GM21576 (cell line): ENCODE data around the gene MIR17HG.
A peak's percentile ranks its signal among the peaks of the same experiment; 100 is the strongest.
"Not testable (repeated sequence)": the region's sequence is repeated elsewhere in the genome, so short reads cannot be mapped to it uniquely, and the experiment has no call there.

ENCODE experiments used
- ATAC-seq: cut with Tn5 transposase; IDR thresholded peaks from one replicate; pipeline ENCODE4 v1.9.1; 2021; ENCODE audit warnings: mild to moderate bottlenecking, moderate library complexity; ENCODE audit not compliant: unreplicated experiment

Gene MIR17HG

GRCh38 chr13:91346850-91347201 is 661 bp upstream of the MIR17HG start:
- peak; percentile 25 for ATAC-seq

GRCh38 chr13:91347996-91348905 is 764 bp downstream of the MIR17HG start:
- ATAC-seq, result peak; percentile 25

- peak; percentile 45 for ATAC-seq
Observed at GRCh38 chr13:91348906-91349435, 1.5 kb downstream of the MIR17HG start.

- no peak for ATAC-seq
Observed at GRCh38 chr13:91349992-91350911, 2.8 kb downstream of the MIR17HG start.

GRCh38 chr13:91351123-91351522 is 3.6 kb downstream of the MIR17HG start:
- no peak for ATAC-seq

- no peak for ATAC-seq
Observed at GRCh38 chr13:91351980-91352379, 4.5 kb downstream of the MIR17HG start.

GRCh38 chr13:91352891-91353290 is 5.4 kb downstream of the MIR17HG start:
- ATAC-seq, result not testable (repeated sequence)

- ATAC-seq, result no peak
Observed at GRCh38 chr13:91353494-91353893, 6.0 kb downstream of the MIR17HG start.

GRCh38 chr13:91355099-91355825 is 7.8 kb downstream of the MIR17HG start:
- ATAC-seq, result no peak

GRCh38 chr13:91355826-91356710 is 8.6 kb downstream of the MIR17HG start:
- ATAC-seq, result no peak

GRCh38 chr13:91356919-91357612 is 9.6 kb downstream of the MIR17HG start:
- ATAC-seq, result no peak

- ATAC-seq, result no peak
Observed at GRCh38 chr13:91357613-91358386, 10.3 kb downstream of the MIR17HG start.

- ATAC-seq, result no peak
Observed at GRCh38 chr13:91358387-91358782, 10.9 kb downstream of the MIR17HG start.

GRCh38 chr13:91359111-91359510 is 11.6 kb downstream of the MIR17HG start:
- ATAC-seq, result no peak

- ATAC-seq, result no peak
Observed at GRCh38 chr13:91359631-91360030, 12.1 kb downstream of the MIR17HG start.

GRCh38 chr13:91360246-91360751 is 12.8 kb downstream of the MIR17HG start:
- ATAC-seq, result no peak

GRCh38 chr13:91361755-91362271 is 14.3 kb downstream of the MIR17HG start:
- ATAC-seq, result no peak

GRCh38 chr13:91362908-91363307 is 15.4 kb downstream of the MIR17HG start:
- ATAC-seq, result no peak
